Subcutaneous preadipocyte (primary cell): ENCODE measurements around the gene LSM5. TPM values are rescaled to one million over a fixed set of nuclear protein-coding genes. Genes with fewer than 3 reads are reported as not detected.

ENCODE experiments used
- total RNA-seq: library from RNA; depleted of rRNA; stranded (reverse); fragments of >200 nt; gene quantifications from 2 replicates; pipeline ENCODE4 v1.2.3, GENCODE V29; 2012

The LSM5 gene
- total RNA-seq: 18.0 and 18.6 TPM in 2 replicates

DNA sequence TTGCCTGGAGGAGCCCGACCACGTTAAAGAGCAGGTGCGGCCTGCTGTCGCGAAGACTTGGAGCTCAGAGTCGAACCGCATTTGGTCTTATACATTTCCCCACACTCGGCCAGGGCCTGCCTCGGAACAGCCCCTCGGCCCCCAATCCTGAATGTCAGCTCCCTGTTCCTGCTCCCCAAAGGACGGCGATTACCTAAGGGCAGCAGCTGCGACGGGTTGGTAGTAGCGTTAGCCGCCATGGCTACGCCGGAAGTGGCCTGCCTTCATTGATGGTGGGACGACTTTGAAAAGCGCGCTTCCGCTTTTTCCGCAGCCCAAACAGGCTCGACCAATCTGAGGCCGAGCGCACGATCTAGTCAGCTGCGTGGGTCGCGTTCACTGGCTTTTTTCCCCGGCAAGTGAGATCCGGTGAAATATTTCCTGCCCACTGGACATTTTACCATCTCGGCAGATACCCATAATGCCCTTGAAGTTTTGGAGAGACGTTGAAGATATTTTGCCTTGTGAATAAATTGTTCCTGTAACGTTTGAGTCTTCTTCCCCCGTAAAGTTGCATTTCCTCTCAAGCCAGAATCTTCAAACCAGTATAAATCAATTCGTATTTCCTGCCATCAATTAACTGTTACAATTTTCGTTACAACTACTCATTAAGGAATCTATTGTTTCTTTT lies at the start of gene LSM5:
TSS of gene LSM5 (minus strand) at position 254 of the 670 bp plus-strand sequence. CDS start at position 239, 15 bp downstream.

DNA sequence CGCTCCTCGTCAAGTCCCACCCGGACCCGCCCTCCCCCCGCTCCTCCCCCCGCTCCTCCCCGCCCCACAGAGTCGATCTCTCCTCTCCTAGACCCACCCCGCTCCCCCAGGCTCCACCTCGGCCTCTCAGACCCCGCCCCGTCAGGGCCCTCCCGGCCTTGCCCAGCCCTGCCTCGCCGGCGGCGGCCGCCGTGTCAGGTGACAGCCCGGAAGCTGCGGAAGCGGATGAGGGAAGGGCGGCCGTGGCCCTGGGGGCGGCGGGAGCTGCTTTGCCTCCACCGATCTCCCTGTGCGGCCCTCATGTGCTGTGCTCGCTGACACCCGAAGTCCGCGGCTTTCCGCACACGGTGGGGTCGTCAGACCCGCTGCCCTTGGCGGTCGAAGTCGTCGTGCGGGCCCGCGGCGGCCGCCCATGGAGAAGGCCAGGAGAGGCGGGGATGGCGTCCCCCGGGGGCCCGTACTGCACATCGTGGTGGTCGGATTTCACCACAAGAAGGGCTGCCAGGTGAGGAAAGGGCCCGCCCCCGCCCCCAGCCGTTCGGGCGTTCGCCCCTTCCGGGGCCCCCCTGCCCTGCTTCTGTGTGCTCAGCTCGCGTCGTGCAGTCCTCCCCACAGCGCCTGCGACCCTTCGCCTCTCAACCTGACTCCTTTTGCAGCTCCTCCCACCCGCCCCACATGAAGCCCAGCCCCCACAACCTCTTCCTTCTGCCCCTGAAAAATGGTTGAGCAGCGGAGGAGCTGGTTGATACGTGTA lies 5.3 kb upstream of the LSM5 start, which contains the start of gene AVL9:
TSS of gene AVL9 (plus strand) at position 192 of the 754 bp plus-strand sequence. CDS start at position 413, 221 bp downstream.

Other genes starting within 250 kb of the LSM5 start
- gene AVL9, start 5.1 kb upstream of the LSM5 start, total RNA-seq: 21.7 and 34.2 TPM in 2 replicates